ENCODE results near the gene RUNX1.

RUNX1 gene

DNA sequence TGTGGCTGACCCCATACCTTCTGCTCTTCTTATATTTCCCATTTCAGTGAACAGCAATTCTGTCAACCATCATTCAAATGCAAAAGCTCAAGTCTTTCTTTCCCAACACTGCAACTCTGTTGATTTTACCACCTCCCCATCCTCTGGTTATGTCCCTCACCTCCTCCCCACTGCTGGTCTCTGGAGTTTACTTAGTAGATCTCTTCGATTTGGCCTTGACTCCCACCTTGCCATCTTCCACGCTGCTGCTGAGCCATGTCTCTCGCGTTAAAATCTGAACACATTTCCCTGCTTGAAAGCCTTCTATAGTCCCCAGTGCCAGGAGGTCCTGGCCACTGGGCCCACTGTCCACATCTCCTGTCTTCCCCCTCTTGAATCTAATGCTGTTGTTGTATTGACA, 125.5 kb downstream of the RUNX1 start:
- DNase-seq (ENCODE audit: low spot score), result no peak

DNA sequence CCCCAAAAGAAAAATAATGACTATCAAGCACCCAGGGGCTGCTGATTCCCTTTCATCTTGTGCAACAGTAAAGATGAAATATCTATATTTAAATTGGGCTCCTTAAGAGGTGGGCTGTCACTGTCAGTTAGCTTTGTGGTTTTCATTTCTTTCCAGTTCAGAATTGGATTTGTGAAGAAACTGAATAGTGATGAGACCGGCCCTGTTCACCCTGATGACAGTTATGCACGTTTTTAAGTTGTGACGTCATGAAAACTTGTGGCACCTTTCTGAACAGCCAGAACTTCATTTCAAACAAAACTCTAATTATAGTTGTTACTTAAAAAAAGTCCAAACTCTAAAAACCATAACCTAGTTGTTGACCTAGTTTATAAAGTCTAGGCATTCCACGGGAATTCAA, 125.9 kb downstream of the RUNX1 start:
- DNase-seq (ENCODE audit: low spot score), result no peak

- no peak for DNase-seq (ENCODE audit: low spot score)
Measured at GRCh38 chr21:34922479-34922878, 126.6 kb downstream of the RUNX1 start.

- DNase-seq (ENCODE audit: low spot score), result no peak
Measured at GRCh38 chr21:34921151-34921550, 128.0 kb downstream of the RUNX1 start.

DNA sequence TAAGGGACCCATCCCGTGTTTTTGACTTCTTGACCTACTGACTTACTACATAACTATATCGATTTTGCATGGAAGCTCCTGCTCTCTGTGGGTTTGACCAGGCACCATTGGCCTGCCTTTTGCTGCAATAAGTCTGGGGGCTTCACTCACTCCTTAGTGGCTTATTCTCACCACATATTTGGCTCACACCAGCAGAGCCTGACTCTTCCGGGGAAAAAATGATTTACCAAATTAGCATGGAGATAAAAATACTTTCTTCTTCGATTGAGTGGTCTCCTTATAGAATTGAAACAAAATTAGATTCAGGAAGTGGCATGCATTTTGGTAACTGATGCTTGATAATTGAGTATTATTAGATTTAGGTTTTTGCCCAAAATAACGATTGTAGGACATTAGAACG, 129.7 kb downstream of the RUNX1 start:
- DNase-seq (ENCODE audit: low spot score), result no peak

DNA sequence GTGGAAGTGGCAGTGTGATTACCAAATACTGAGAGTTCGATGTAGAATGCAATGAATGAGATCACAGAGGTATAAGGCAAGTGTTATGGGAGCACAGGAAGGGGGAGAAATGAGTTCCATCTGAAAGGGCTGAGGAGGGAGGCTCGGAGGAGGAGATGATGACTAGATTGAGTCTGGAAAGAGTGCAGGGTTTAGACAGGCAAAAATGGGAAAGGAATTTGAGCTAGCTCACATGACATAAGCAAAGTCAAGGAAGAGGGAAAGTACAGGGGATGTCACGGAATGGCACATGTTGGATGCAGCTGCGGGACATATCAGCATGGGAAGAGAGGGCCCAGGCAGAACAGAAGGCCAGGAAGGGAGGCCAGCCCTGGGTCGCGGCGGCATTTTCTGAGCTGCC, 132.7 kb downstream of the RUNX1 start:
- DNase-seq (ENCODE audit: low spot score), result no peak

- DNase-seq (ENCODE audit: low spot score), result no peak
Measured at GRCh38 chr21:34915364-34915841, 133.7 kb downstream of the RUNX1 start.

DNA sequence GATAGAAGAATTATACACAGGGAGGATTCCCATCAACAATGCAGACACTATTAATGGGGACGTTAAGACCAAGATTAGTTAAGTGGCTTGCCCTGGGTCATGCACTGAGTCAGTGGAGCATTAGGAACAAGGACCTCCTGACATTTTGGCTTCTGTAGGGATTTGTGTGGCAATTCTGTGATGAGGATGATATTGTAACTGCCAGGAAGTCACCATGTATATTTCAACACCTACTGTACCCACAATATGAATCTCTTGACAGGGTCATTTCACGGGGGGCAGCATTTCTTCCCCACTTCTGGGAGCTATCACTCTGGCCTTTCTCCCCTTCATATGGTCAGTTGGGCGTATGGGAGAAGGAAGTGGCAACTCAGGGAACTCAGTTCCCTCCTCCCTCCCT, 134.9 kb downstream of the RUNX1 start:
- no peak for DNase-seq (ENCODE audit: low spot score)

- DNase-seq (ENCODE audit: low spot score), result no peak
Measured at GRCh38 chr21:34913811-34914210, 135.3 kb downstream of the RUNX1 start.

GRCh38 chr21:34912022-34912945, 136.8 kb downstream of the RUNX1 start:
- no peak for DNase-seq (ENCODE audit: low spot score)

DNA sequence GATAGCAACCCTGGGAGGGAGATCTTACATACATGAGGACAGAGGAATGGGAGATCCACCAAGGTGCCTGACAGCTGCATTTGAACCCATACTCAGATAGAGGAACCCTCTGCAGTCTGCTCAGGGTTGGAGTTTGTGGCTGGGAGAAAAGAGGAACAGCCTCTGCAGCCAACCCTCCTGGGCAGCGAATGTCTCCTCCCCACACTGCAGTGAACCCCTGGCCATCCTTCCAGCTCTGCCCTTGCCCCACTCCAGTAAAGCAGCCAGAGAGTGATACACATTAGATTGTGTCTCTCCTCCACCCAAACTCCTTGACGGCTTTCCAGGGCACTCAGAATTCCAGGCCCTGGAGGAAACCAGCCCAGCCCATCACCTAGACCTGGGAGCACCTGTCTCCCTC, 137.7 kb downstream of the RUNX1 start:
- DNase-seq (ENCODE audit: low spot score), result no peak

DNA sequence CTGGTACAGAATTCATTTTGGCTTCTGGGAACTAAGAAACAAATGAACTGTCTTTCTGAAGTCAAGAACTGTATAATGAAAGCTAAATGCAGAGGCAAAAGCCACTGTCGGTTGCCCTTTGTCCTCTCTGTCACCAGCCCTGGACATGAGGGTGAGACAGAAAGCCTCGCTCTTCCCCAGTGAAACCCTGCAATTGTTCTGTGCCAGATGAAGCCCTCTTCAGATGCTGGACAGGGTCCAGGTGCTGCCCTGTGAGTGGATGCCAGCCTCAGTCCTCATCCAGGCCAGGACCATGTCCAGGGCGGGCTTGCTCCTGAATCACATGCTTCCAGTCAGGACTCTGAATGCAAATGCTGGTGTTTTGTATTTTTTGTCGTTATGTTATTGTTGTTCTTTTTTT, 138.7 kb downstream of the RUNX1 start:
- DNase-seq (ENCODE audit: low spot score), result no peak

DNA sequence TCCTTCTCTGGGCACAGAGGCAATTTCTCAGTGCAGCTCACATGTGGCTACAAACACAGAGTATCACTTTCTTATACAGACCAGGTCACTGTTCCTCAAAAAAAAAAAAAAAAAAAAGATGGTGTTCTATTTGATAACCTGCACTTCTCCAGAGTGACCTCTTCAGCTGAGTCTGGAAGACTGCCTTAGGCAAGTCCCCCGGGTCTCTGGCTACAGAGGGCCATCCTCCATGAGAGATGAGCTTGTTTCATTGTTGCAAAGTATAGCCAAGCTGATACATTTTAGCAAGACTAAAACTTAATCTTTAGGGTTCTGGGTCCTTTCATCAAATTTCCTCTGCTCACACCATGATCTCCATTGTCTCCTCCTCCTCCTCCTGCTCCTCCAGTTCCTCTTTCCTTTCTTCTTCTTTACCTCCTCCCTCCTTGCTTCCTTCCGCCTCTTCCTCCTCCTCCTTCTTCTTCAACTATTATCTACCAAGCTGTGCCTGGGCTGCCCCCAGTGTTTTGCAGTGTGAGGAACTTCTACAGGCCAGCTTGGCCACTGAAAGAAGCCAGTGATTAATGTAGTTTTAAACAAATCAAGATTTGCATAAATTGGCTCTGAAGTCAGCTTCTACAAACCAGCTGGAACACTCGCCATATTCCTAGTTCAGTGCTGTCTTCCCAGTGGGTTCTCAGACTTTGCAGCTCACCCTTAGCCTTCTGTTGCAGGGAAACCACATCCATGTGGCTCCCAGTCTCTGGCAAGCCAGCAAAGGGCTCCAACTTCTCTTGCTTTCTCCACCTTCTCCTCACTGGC, 139.4 kb downstream of the RUNX1 start:
- no peak for DNase-seq (ENCODE audit: low spot score)

GRCh38 chr21:34908419-34909055, 140.6 kb downstream of the RUNX1 start:
- DNase-seq (ENCODE audit: low spot score), result peak; percentile 48

DNA sequence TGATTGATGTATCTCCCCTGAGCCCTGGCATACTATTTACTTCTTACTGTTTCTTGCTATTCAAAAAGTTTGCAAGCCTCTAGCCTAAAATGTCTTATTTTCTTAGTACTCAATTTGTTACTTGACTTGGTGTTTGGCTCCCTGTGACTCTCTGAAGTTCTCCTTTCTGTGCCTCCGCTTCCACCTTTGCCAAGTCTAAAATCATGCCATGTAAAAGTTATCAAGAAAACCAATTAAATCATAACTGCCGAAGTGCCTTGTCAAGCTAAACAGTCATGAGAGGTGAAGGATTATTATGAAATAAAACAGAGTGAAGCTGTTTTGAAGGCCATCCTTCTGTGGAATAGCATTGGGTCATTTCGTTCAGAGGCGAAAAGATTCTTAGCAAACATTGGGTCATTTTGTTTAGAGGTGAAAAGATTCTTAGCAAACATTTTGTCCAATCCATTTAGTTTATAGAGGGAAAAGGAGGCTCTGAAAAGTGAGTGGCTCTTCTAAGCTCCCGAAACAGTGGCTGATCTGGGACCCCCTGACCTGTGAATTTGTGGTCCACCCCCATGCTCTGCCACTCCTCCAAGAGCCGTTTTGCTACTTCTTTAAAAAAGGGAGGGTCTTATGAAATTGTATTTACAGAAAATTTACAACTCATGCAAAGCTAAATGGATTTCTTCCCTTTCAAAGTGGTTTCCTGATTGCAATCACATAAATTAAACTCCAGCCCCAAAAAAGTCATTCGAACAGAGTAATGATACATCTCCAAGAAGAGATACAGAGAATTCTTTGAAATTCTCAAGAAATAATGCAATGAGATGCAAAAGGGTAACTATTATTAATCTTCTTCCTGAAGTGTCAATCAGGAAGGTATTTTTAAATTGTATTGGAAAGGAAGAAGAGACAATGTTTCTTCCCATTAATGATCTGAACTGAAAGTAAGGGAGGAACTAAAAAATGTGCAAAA, 141.4 kb downstream of the RUNX1 start:
- DNase-seq (ENCODE audit: low spot score), result no peak

DNA sequence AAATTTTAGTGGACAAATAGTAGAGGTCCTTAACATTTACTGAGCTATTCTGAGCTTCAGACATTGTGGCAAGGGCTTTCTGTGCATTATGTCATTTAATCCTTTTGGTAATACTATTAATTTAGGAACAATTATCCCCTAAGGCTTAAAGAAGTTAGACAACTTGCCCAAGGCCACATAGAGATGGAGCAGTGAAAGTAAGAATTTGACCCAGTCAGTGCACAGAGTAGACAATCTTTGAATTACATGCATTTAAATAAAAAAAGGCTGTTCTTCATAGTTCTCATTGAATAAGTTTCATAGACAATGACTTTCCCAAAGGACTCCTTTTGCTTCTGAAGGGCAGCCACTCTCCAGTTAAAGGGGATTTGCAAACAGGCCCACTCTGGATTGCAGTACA, 142.7 kb downstream of the RUNX1 start:
- no peak for DNase-seq (ENCODE audit: low spot score)

DNA sequence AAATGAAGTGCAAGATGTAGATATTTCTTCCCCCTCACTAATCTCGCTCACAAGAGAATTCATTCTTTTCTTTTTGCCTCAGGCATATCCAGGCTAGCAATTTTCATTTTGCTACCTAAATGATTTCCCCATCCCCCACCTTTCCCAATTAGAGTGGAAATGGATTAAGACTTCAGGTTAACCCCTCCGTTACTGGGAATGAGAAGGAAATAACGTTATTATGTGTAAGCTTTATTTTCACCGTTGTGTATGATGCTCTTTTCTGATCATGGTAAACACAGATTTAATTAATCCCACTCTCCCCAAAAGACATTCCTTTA, 143.9 kb downstream of the RUNX1 start:
- DNase-seq (ENCODE audit: low spot score), result no peak

- no peak for DNase-seq (ENCODE audit: low spot score)
Measured at GRCh38 chr21:34904526-34905217, 144.4 kb downstream of the RUNX1 start.

DNA sequence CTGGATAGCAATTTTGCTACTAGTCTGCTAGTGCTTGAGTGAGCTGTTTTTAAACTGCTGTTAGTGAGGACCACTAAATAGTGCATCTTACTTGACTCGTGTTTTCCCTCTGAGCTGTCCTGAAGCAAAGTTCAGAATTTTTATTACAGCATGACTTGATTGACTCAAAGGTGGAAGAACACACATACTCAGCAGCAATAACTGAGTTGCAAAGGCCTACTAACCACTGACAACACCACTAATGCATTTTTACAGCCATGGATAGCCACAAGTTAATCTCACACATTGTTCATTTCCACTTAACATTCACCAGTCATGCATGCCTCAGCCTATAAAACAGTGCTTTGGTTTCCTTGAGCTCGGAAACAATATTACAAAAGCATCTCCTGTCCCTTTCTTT, 148.7 kb downstream of the RUNX1 start:
- DNase-seq (ENCODE audit: low spot score), result no peak

DNA sequence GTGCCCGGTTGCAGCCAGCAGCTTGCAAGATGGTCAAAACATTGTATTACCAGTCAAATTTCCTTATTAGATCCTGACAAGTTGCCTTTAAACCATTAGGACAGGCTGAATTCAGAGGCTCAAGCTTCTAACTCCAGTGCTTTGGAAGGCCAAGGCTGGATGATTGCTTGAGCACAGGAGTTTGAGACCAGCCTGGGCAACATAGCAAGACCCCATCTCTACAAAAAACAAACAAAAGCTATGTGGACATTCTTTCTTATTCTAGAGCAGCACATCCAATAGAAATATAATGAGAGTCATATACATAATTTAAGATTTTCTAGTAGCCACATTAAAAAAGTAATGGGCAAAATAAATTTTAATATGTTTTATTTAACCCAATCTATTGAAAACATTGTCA, 149.3 kb downstream of the RUNX1 start:
- no peak for DNase-seq (ENCODE audit: low spot score)

DNA sequence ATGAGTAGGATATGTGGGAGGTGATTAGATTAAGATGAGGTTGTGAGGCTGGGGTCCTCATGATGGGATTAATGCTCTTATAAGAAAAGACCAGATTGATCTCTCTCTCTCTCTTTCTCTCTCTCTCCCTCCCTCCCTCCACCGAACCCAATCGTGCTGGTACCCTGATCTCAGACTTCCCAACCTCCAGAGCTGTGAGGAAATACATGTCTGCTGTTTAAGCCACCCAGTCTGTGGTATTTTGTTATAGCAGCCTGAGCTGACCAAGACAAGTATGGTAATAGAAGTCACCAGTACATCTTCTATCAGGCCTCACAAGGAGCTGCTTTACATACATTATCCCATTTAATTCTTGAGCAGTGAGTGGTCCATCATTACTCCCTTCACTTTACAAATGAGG, 149.8 kb downstream of the RUNX1 start:
- DNase-seq (ENCODE audit: low spot score), result no peak
